ENCODE data around the gene PLD6. TPM values are rescaled to one million over a fixed set of nuclear protein-coding genes. Genes with fewer than 3 reads are reported as not detected.
A peak's percentile ranks its signal among the peaks of the same experiment; 100 is the strongest.

Gene PLD6
- total and polyA plus RNA-seq, 2 donors (not counting 1 experiment from before 2014, with no cell fraction given), result 2.5 to 7.8 TPM

DNA sequence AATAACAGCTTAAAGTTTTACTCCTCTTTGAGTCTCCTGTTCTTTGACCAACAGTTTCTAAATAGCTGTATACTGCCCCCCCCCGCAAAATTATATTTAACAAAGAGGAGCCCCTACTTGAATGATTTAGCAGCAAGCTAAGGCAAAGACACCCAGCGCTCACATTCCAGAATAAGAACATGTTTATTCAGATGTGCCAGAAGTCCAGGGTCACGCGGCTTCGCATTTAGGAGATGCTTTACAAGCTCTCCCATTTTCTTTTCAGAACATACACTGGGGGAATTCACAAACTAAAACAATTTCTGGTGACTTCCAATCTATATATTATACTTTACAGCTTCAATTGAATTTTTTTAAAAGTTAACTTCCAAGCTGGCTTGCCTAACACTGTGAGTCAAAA lies 5.3 kb downstream of the PLD6 start:
- DNase-seq (ENCODE audit: low read depth in 2 of 2), result peak in 1 of 2 donors; percentile 54
- TF ChIP-seq EZH2 (IDR thresholded peaks at IDR 0.05; ENCODE audit: low read length, missing control alignments), result no peak
- TF ChIP-seq, protein P1, sequence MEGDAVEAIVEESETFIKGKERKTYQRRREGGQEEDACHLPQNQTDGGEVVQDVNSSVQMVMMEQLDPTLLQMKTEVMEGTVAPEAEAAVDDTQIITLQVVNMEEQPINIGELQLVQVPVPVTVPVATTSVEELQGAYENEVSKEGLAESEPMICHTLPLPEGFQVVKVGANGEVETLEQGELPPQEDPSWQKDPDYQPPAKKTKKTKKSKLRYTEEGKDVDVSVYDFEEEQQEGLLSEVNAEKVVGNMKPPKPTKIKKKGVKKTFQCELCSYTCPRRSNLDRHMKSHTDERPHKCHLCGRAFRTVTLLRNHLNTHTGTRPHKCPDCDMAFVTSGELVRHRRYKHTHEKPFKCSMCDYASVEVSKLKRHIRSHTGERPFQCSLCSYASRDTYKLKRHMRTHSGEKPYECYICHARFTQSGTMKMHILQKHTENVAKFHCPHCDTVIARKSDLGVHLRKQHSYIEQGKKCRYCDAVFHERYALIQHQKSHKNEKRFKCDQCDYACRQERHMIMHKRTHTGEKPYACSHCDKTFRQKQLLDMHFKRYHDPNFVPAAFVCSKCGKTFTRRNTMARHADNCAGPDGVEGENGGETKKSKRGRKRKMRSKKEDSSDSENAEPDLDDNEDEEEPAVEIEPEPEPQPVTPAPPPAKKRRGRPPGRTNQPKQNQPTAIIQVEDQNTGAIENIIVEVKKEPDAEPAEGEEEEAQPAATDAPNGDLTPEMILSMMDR (conservative IDR thresholded peaks at IDR 0.05 in 1 of 2, IDR thresholded peaks at IDR 0.05 in 1 of 2; ENCODE audit: low read depth in 1 of 2, low read length in 2 of 2), result no peak
- H3K27ac ChIP-seq (ENCODE audit: insufficient read depth, low read length), result peak overlapping the region; percentile 17
- H3K4me2 ChIP-seq (ENCODE audit: extremely low read depth, insufficient read depth, low read length), result peak overlapping the region; percentile 56
- peaks cover 11% of the 10 kb centered on the region for H3K4me1 ChIP-seq (ENCODE audit: control insufficient read depth, extremely low read depth, insufficient read depth, low read length)
- H2AFZ ChIP-seq (ENCODE audit: low read length), result no peak overlapping the region
- no peaks in the 10 kb centered on the region for H3K9me3 ChIP-seq (ENCODE audit: control insufficient read depth, insufficient read depth, low read depth, low read length)
- H3K4me3 ChIP-seq (replicated peaks in 1 of 4; ENCODE audit: control extremely low read depth in 1 of 4, insufficient read depth in 1 of 4, low read depth in 3 of 4, low read length in 4 of 4), result no peak overlapping the region
- H3K36me3 ChIP-seq (ENCODE audit: control insufficient read depth, insufficient read depth, low read length), result peaks cover 2% of the 10 kb centered on the region
- H3K79me2 ChIP-seq (ENCODE audit: control insufficient read depth, insufficient read depth, low read length), result peaks cover 9% of the 10 kb centered on the region
- no peaks in the 10 kb centered on the region for H4K20me1 ChIP-seq (ENCODE audit: control insufficient read depth, extremely low read depth, insufficient read depth, low read length)
- no peaks in the 10 kb centered on the region for H3K27me3 ChIP-seq (ENCODE audit: control insufficient read depth, insufficient read depth, low read length)
- H3K9ac ChIP-seq (ENCODE audit: insufficient read depth, low read length), result no peak overlapping the region

DNA sequence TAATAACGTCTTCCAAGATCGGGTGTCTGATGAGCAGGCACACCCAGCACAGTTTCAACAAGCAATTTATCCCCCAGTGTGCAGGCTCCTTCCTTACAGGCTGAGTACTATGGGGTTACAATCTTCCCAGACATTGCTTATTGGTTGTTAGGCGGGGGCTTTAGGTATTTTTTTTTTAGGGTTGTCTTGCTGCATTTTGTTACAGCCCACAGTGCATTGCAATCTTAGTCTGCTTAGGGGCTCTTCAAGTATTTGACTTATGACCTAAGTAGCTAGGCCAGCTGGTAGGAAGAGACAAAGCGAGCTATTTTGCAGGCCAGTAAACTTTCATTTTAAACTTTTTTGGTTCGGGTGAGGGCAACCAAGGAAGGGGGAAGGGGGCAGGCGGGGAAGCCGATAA lies 5.8 kb downstream of the PLD6 start:
- Histone ChIP-seq H3K4me2 (ENCODE audit: extremely low read depth, insufficient read depth, low read length) (no peak overlapping the region), H2AFZ (ENCODE audit: low read length) (no peak overlapping the region), H3K27ac (ENCODE audit: insufficient read depth, low read length) (peak overlapping the region; percentile 17)

DNA sequence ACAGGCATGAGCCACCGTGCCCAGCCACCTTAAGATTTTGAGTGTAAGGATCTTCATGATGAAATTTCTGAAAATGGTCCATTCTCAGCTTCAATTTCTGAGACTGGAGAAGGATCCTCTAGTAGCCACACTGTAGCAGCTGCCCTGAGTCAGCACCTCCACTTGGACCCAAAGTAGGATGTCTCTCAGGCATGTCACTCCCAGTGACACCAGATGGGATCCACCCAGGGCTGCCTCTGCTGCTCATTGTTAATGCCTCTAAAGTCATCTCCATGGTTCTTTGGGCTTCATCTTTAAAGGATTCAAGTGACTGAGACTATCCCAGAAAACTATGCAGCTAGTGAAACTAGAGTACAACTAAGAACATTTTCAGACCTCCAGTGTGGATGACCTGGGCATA lies 7.9 kb downstream of the PLD6 start:
- Histone ChIP-seq H3K79me2 (ENCODE audit: control insufficient read depth, insufficient read depth, low read length) (peaks cover 1% of the 10 kb centered on the region), H3K36me3 (ENCODE audit: control insufficient read depth, insufficient read depth, low read length) (peaks cover 2% of the 10 kb centered on the region), H2AFZ (ENCODE audit: low read length) (no peak overlapping the region), H3K9ac (ENCODE audit: insufficient read depth, low read length) (no peak overlapping the region), H3K27ac (ENCODE audit: insufficient read depth, low read length) (no peak overlapping the region), H3K4me1 (ENCODE audit: control insufficient read depth, extremely low read depth, insufficient read depth, low read length) (peaks cover 7% of the 10 kb centered on the region), H3K9me3 (ENCODE audit: control insufficient read depth, insufficient read depth, low read depth, low read length) (no peaks in the 10 kb centered on the region), H3K27me3 (ENCODE audit: control insufficient read depth, insufficient read depth, low read length) (no peaks in the 10 kb centered on the region), H4K20me1 (ENCODE audit: control insufficient read depth, extremely low read depth, insufficient read depth, low read length) (no peaks in the 10 kb centered on the region), H3K4me2 (ENCODE audit: extremely low read depth, insufficient read depth, low read length) (no peak overlapping the region), H3K4me3 (replicated peaks in 1 of 4; ENCODE audit: control extremely low read depth in 1 of 4, insufficient read depth in 1 of 4, low read depth in 3 of 4, low read length in 4 of 4) (no peak overlapping the region)
- no peak for DNase-seq (ENCODE audit: low read depth in 2 of 2)
- no peak for TF ChIP-seq EZH2 (IDR thresholded peaks at IDR 0.05; ENCODE audit: low read length, missing control alignments)
- TF ChIP-seq, protein P1 (conservative IDR thresholded peaks at IDR 0.05 in 1 of 2, IDR thresholded peaks at IDR 0.05 in 1 of 2; ENCODE audit: low read depth in 1 of 2, low read length in 2 of 2), result no peak

More for the DNA sequence above, 5.8 kb downstream of the PLD6 start:
- TF ChIP-seq, protein P1 (conservative IDR thresholded peaks at IDR 0.05 in 1 of 2, IDR thresholded peaks at IDR 0.05 in 1 of 2; ENCODE audit: low read depth in 1 of 2, low read length in 2 of 2), result no peak
- no peak for TF ChIP-seq EZH2 (IDR thresholded peaks at IDR 0.05; ENCODE audit: low read length, missing control alignments)
- H3K9me3 ChIP-seq (ENCODE audit: control insufficient read depth, insufficient read depth, low read depth, low read length), result no peaks in the 10 kb centered on the region
- H4K20me1 ChIP-seq (ENCODE audit: control insufficient read depth, extremely low read depth, insufficient read depth, low read length), result no peaks in the 10 kb centered on the region
- no peak overlapping the region for H3K9ac ChIP-seq (ENCODE audit: insufficient read depth, low read length)
- H3K4me3 ChIP-seq (replicated peaks in 1 of 4; ENCODE audit: control extremely low read depth in 1 of 4, insufficient read depth in 1 of 4, low read depth in 3 of 4, low read length in 4 of 4), result no peak overlapping the region
- peak in 1 of 2 donors; percentile 19 for DNase-seq (ENCODE audit: low read depth in 2 of 2)
- peaks cover 11% of the 10 kb centered on the region for H3K4me1 ChIP-seq (ENCODE audit: control insufficient read depth, extremely low read depth, insufficient read depth, low read length)
- no peaks in the 10 kb centered on the region for H3K27me3 ChIP-seq (ENCODE audit: control insufficient read depth, insufficient read depth, low read length)
- peaks cover 9% of the 10 kb centered on the region for H3K79me2 ChIP-seq (ENCODE audit: control insufficient read depth, insufficient read depth, low read length)
- peaks cover 2% of the 10 kb centered on the region for H3K36me3 ChIP-seq (ENCODE audit: control insufficient read depth, insufficient read depth, low read length)

Measured in fibroblast of lung (primary cell).